AG04450 (cell line): Measurements from ENCODE around the gene ST3GAL4. TPM values are rescaled to one million over a fixed set of nuclear protein-coding genes. Genes with fewer than 3 reads are reported as not detected.

Source experiments
- CTCF ChIA-PET: fragments of 300-600, 350-600 bp; formaldehyde crosslinking; extraction: SDS; loops from one replicate; lab custom pipeline; 2022; ENCODE audit warnings: antibody characterized with exemption, inconsistent platforms; lab: Charles Lee
- POLR2A ChIA-PET: fragments of 350-600 bp; formaldehyde crosslinking; extraction: SDS; loops from one replicate; lab custom pipeline; 2021; ENCODE audit warnings: antibody characterized with exemption, inconsistent platforms; lab: Yijun Ruan, JAX
- DNase-seq: peaks from one replicate; pipeline ENCODE4 v3.0.0-alpha.2; 2011; ENCODE audit warnings: low read depth, low spot score
- H3K27ac ChIP-seq: one replicate; pipeline ENCODE4 v1.5.1; 2012; ENCODE audit warnings: low read depth, low read length, control low read depth
- H3K27me3 ChIP-seq: one replicate; pipeline ENCODE4 v1.6.0; 2012; ENCODE audit warnings: low read length; ENCODE audit not compliant: control insufficient read depth, insufficient read depth
- H3K4me3 ChIP-seq: 2 replicates; pipeline ENCODE4 v1.5.1; 2011; ENCODE audit warnings: mild to moderate bottlenecking, low read depth, low read length, control low read depth
- H3K9me3 ChIP-seq: 2 replicates; pipeline ENCODE4 v1.5.1; 2012; ENCODE audit warnings: low read length; ENCODE audit not compliant: control insufficient read depth, insufficient read depth
- CTCF ChIP-seq: IDR thresholded peaks from 2 replicates; pipeline ENCODE4 v1.5.1; 2011; ENCODE audit warnings: low read depth, low read length, control low read depth, inconsistent platforms
- polyA plus RNA-seq: library from polyadenylated mRNA; depleted of rRNA; stranded (reverse); fragments of >200 nt; gene quantifications from 2 replicates; pipeline ENCODE4 v1.2.3, GENCODE V29; 2011

Gene ST3GAL4
- polyA plus RNA-seq, 1 experiment = 13.1 TPM

- Histone ChIP-seq H3K27ac (no peak overlapping the region), H3K9me3 (no peaks in the 10 kb centered on the region; the same call in 1 of the 2 replicates), H3K4me3 (no peak overlapping the region), H3K27me3 (no peaks in the 10 kb centered on the region)
- no peak for DNase-seq
- POLR2A ChIA-PET = no interaction called here
- TF ChIP-seq CTCF = no peak
- CTCF ChIA-PET = interaction anchor here (0.5 to 1.5 kb wide), 2 partner anchors 54 to 106 kb away, joined by 3 to 7 read pairs; no protein-coding TSS in a partner anchor
Measured at GRCh38 chr11:126426106-126426505, 70.6 kb downstream of the ST3GAL4 start.

- CTCF ChIA-PET = interaction anchor here (1.0 to 1.5 kb wide), 3 partner anchors 8 to 116 kb away, joined by 4 to 5 read pairs (median 5); no protein-coding TSS in a partner anchor
- POLR2A ChIA-PET = no interaction called here
Measured at GRCh38 chr11:126426820-126427749, 71.6 kb downstream of the ST3GAL4 start.

GRCh38 chr11:126430581-126431335 is 75.3 kb downstream of the ST3GAL4 start:
- no peaks in the 10 kb centered on the region for H3K27me3 ChIP-seq
- no peak overlapping the region for H3K4me3 ChIP-seq
- no peak for TF ChIP-seq CTCF
- no peaks in the 10 kb centered on the region; the same call in 1 of the 2 replicates for H3K9me3 ChIP-seq
- POLR2A ChIA-PET = interaction anchor here (0.8 to 1.1 kb wide), 2 partner anchors 9 to 75 kb away, joined by 3 read pairs; partner anchors contain the start of gene ST3GAL4
- CTCF ChIA-PET = interaction anchor here (1.4 to 3.3 kb wide), 5 partner anchors 9 to 121 kb away, joined by 3 to 25 read pairs (median 11); no protein-coding TSS in a partner anchor
- DNase-seq = no peak
- H3K27ac ChIP-seq = peak overlapping the region; percentile 11

More at GRCh38 chr11:126426820-126427749, 71.6 kb downstream of the ST3GAL4 start:
- Histone ChIP-seq H3K9me3 (no peaks in the 10 kb centered on the region; the same call in 1 of the 2 replicates), H3K4me3 (no peak overlapping the region), H3K27ac (no peak overlapping the region), H3K27me3 (no peaks in the 10 kb centered on the region)
- TF ChIP-seq CTCF = no peak
- DNase-seq = no peak

GRCh38 chr11:126431401-126432064 is 76.0 kb downstream of the ST3GAL4 start:
- no peak for DNase-seq
- Histone ChIP-seq H3K9me3 (no peaks in the 10 kb centered on the region; the same call in 1 of the 2 replicates), H3K27me3 (no peaks in the 10 kb centered on the region), H3K27ac (peak overlapping the region; percentile 21), H3K4me3 (no peak overlapping the region)
- ChIA-PET CTCF (interaction anchor here (1.4 to 3.3 kb wide), 7 partner anchors 8 to 914 kb away, joined by 3 to 25 read pairs (median 8); no protein-coding TSS in a partner anchor), POLR2A (interaction anchor here (0.8 kb wide), 1 partner anchor 76 kb away, joined by 3 read pairs; the partner anchor contains the start of gene ST3GAL4)
- no peak for TF ChIP-seq CTCF
